KMS-11 (cell line): ENCODE results near the gene PRRT4.
A peak's percentile ranks its signal among the peaks of the same experiment; 100 is the strongest.

Source experiments
- H2AFZ ChIP-seq: fragments of 200-600 bp; sonication (generic); 2 replicates; pipeline ENCODE4 v1.6.1; 2016; ENCODE audit warnings: antibody characterized with exemption, mixed run types, low read depth
- H3K27ac ChIP-seq: fragments of 200-600 bp; sonication (generic); 2 replicates; pipeline ENCODE4 v1.6.1; 2016; ENCODE audit warnings: mild to moderate bottlenecking, mixed run types
- H3K27me3 ChIP-seq: fragments of 200-600 bp; sonication (generic); 2 replicates; pipeline ENCODE4 v1.6.1; 2017; ENCODE audit warnings: mild to moderate bottlenecking, low read depth, mixed run types, moderate library complexity; ENCODE audit not compliant: insufficient read depth
- H3K36me3 ChIP-seq: fragments of 200-600 bp; sonication (generic); 2 replicates; pipeline ENCODE4 v1.6.1; 2017; ENCODE audit warnings: mild to moderate bottlenecking, mixed run types; ENCODE audit not compliant: insufficient read depth
- H3K4me1 ChIP-seq: fragments of 200-600 bp; sonication (generic); 2 replicates; pipeline ENCODE4 v1.6.1; 2016; ENCODE audit warnings: mild to moderate bottlenecking, low read depth, mixed run types; ENCODE audit not compliant: poor library complexity, severe bottlenecking
- H3K4me2 ChIP-seq: fragments of 200-600 bp; sonication (generic); 2 replicates; pipeline ENCODE4 v1.7.0; 2016; ENCODE audit warnings: mild to moderate bottlenecking, mixed run types
- H3K4me3 ChIP-seq: fragments of 200-600 bp; sonication (generic); IDR thresholded peaks from 2 replicates; pipeline ENCODE4 v1.6.1; 2017; ENCODE audit warnings: low read depth, low read length, mixed read lengths; ENCODE audit not compliant: insufficient read depth
- H3K79me2 ChIP-seq: fragments of 200-600 bp; sonication (generic); 2 replicates; pipeline ENCODE4 v1.6.1; 2016; ENCODE audit warnings: low read depth, mixed run types; ENCODE audit not compliant: insufficient read depth
- H3K9ac ChIP-seq: fragments of 200-600 bp; sonication (generic); 2 replicates; pipeline ENCODE4 v1.6.1; 2016; ENCODE audit warnings: mild to moderate bottlenecking, mixed run types
- H4K20me1 ChIP-seq: fragments of 200-600 bp; sonication (generic); 2 replicates; pipeline ENCODE4 v1.6.1; 2016; ENCODE audit warnings: mild to moderate bottlenecking, mixed run types; ENCODE audit not compliant: insufficient read depth
- CTCF ChIP-seq: fragments of 200-600 bp; sonication (generic); conservative IDR thresholded peaks from 2 replicates; pipeline ENCODE4 v1.6.1; 2017; ENCODE audit warnings: low read depth, mild to moderate bottlenecking, antibody characterized with exemption, low read length, moderate library complexity, mixed read lengths

The PRRT4 gene

DNA sequence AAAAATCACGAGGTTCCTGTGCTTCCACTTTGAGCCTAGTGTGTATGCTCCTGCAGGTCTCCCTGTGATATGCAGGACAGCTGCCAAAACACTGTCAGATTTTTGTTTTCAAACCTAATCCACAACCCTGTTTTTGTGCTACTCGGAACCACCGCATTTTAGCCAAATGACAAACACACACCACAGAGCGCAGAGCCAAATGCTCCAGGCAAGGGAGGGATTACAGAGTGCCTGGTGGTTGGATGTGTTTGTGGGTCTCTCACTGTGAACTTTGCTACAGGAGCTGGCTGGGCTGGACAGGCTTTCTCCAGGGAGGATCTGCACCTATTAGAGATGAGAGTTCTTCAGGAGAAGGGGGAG, 12.0 kb downstream of the PRRT4 start:
- Histone ChIP-seq H2AFZ (no peak overlapping the region), H3K4me1 (peaks cover 12% of the 10 kb centered on the region), H3K27ac (no peak overlapping the region), H3K9ac (no peak overlapping the region), H3K79me2 (no peaks in the 10 kb centered on the region), H3K36me3 (no peaks in the 10 kb centered on the region), H4K20me1 (no peaks in the 10 kb centered on the region), H3K27me3 (peaks cover 5% of the 10 kb centered on the region; the same call in 1 of the 2 replicates), H3K4me2 (no peak overlapping the region), H3K4me3 (no peak overlapping the region)
- no peak for TF ChIP-seq CTCF

DNA sequence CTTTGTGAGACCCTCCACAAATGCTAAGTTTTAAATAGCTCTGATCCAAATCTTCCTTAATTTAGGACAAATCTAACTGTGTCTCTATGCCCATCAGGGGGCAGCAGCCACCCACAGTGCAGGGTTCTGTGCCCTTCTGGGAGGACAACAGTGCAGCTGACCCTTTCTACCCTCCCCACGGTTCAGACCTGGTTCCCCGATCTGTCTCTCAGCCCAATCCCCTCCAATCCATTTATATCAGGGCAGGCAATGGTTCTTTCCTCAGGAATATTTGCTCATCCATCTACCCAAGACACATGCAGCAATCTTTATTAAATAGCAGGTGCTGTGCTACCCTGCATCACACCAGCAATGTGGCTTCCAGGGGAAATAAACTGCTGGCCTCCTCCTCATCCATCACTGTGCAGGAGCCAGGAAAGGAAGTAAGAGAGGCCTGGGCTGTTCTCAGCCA, 13.8 kb downstream of the PRRT4 start:
- H3K27ac ChIP-seq: no peak overlapping the region
- no peaks in the 10 kb centered on the region for H3K27me3 ChIP-seq

GRCh38 chr7:128344431-128344774, 17.1 kb downstream of the PRRT4 start:
- Histone ChIP-seq H3K4me2 (peak overlapping the region; percentile 77), H3K4me3 (no peak overlapping the region), H2AFZ (peak overlapping the region; percentile 87), H3K4me1 (peaks cover 37% of the 10 kb centered on the region), H3K27me3 (no peaks in the 10 kb centered on the region), H3K79me2 (peaks cover 42% of the 10 kb centered on the region), H3K27ac (peak overlapping the region; percentile 76; the same call in 1 of the 2 replicates), H3K36me3 (peaks cover 3% of the 10 kb centered on the region; the same call in 1 of the 2 replicates), H3K9ac (peak overlapping the region; percentile 87; the same call in 1 of the 2 replicates), H4K20me1 (0 out of 2 replicates have a peak, but pooled peaks cover 4% of the 10 kb centered on the region)
- no peak for TF ChIP-seq CTCF

More for the DNA sequence above, 13.8 kb downstream of the PRRT4 start:
- peak; percentile 97 for TF ChIP-seq CTCF
- no peaks in the 10 kb centered on the region for H4K20me1 ChIP-seq
- no peak overlapping the region for H3K4me2 ChIP-seq
- H3K9ac ChIP-seq: no peak overlapping the region
- H3K36me3 ChIP-seq: no peaks in the 10 kb centered on the region
- H3K4me1 ChIP-seq: peaks cover 20% of the 10 kb centered on the region
- peaks cover 9% of the 10 kb centered on the region for H3K79me2 ChIP-seq
- no peak overlapping the region; the same call in 1 of the 2 replicates for H2AFZ ChIP-seq
- H3K4me3 ChIP-seq: no peak overlapping the region

GRCh38 chr7:128343554-128344430, 17.7 kb downstream of the PRRT4 start, which contains the start of gene RBM28:
Gene RBM28 (minus strand): TSS chr7:128343908. CDS start chr7:128343793, 115 bp downstream.
- Histone ChIP-seq H2AFZ (peak within 1 kb of the TSS; percentile 87), H3K9ac (peak within 1 kb of the TSS; percentile 87), H3K4me3 (peak within 1 kb of the TSS; percentile 77), H3K4me2 (peak within 1 kb of the TSS; percentile 90), H3K36me3 (peaks cover 8% of the 10 kb centered on the region; the same call in 1 of the 2 replicates), H3K4me1 (peaks cover 37% of the 10 kb centered on the region), H4K20me1 (0 out of 2 replicates have a peak, but pooled peaks cover 4% of the 10 kb centered on the region), H3K27me3 (no peaks in the 10 kb centered on the region), H3K27ac (peak within 1 kb of the TSS; percentile 76), H3K79me2 (peaks cover 43% of the 10 kb centered on the region)
- TF ChIP-seq CTCF: no peak
